Astrocyte of the cerebellum (primary cell): ENCODE results near the gene ADAMTS3.

Source experiments
- DNase-seq: peaks from one replicate; pipeline ENCODE4 v3.0.0-alpha.2; 2011; ENCODE audit warnings: low read depth
- H3K4me3 ChIP-seq: 2 replicates; pipeline ENCODE4 v1.5.1; 2011; ENCODE audit warnings: mild to moderate bottlenecking, low read depth, low read length, moderate library complexity
- in situ Hi-C: cut with HindIII; loops from 2 replicates; pipeline ENCODE4 v1.10.0; 2017; ENCODE audit warnings: low sequenced_read_pairs
- TF ChIP-seq, protein P1 (sequence below): IDR thresholded peaks from 2 replicates; pipeline ENCODE4 v1.5.1; 2012; ENCODE audit warnings: low read length, low read depth, moderate library complexity, mild to moderate bottlenecking; ENCODE audit errors: missing control alignments

ADAMTS3 gene

DNA sequence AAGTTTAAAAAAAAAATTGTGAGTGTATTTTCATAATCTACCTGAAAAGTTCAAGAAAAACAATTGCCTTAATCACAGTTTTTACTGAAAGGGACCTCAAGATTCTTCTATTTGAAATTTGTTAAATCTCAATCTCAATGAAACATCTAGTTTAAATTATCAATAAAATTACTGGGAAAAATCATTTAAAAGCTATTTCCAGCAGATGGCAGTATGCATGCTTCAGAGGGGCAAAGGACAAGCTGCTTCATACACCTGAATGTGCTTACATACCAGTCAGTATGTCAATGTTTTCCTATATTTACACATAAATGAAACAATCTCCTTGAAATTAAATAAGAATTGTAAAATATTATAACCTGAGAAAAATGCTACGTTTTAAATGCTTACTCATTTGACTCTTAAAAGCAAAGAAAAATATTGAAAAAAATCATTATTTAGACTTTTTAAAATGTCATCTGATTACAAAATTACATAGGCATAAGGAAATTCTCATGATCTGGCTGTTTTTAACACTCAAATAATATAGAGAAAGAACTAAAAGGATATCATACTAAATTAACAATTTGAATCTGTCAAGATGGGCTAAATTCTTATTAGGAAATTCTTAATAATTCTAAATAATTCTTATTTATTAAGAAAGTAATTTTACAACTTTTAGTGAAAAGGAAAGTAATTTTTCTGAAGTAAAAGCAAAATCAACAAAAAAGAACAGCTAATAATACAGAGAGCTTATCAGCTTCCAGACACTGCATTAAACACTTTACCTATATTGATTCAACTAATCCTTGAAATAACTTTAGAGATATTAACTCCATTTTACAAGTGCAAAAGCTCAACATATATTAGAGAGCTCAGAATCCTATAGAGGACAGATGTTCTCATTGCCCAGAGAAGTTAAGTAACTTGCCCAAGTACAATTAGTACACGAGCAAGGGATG is 242.1 kb downstream of the ADAMTS3 start:
- DNase-seq: peak; percentile 20
- H3K4me3 ChIP-seq: no peak overlapping the region
- TF ChIP-seq, protein P1, sequence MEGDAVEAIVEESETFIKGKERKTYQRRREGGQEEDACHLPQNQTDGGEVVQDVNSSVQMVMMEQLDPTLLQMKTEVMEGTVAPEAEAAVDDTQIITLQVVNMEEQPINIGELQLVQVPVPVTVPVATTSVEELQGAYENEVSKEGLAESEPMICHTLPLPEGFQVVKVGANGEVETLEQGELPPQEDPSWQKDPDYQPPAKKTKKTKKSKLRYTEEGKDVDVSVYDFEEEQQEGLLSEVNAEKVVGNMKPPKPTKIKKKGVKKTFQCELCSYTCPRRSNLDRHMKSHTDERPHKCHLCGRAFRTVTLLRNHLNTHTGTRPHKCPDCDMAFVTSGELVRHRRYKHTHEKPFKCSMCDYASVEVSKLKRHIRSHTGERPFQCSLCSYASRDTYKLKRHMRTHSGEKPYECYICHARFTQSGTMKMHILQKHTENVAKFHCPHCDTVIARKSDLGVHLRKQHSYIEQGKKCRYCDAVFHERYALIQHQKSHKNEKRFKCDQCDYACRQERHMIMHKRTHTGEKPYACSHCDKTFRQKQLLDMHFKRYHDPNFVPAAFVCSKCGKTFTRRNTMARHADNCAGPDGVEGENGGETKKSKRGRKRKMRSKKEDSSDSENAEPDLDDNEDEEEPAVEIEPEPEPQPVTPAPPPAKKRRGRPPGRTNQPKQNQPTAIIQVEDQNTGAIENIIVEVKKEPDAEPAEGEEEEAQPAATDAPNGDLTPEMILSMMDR: peak; percentile 61
- in situ Hi-C loops: no loop called here

DNA sequence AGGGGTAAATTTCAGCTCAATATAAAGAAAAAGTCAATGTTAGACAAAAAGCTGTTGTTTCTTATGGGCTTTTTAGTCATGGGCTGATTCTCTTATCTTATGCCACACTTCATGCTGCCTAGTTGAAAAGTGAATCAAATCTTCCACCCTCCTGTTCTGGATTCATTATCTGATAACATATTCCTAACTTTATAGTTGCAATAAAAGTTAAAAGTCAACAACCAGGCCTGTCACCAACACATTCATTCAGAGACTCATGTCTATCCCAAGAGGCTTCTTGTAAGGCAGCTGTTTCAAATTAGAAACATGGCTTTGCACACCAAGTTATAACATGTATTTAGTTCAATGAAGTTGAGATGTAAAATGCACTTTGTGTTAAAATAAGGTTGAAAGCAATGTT is 243.8 kb downstream of the ADAMTS3 start:
- TF ChIP-seq, protein P1: no peak
- DNase-seq: no peak
- in situ Hi-C loops: no loop called here

DNA sequence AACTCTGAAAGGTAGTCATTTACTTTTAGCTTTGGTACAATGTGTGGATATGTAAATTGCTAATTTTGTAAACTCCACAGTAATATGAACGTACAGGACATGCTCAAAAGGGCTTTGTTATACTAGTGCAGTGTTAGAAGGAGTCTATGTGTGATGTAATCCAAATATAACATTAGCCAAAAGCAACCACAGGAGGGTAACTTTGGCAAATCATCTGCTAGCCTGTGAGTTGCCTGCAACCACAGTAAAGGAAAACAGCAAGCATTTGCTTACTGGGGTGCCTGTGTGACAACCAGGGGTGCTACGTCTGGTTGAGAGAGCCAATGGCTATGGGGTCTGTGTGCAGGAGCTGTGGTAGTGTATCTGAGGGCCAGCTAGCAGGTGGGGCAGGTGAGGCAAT is 245.8 kb downstream of the ADAMTS3 start:
- H3K4me3 ChIP-seq: no peak overlapping the region
- TF ChIP-seq, protein P1: no peak
- in situ Hi-C loops: no loop called here
- DNase-seq: peak; percentile 67

More for the DNA sequence above, 243.8 kb downstream of the ADAMTS3 start:
- no peak overlapping the region for H3K4me3 ChIP-seq

DNA sequence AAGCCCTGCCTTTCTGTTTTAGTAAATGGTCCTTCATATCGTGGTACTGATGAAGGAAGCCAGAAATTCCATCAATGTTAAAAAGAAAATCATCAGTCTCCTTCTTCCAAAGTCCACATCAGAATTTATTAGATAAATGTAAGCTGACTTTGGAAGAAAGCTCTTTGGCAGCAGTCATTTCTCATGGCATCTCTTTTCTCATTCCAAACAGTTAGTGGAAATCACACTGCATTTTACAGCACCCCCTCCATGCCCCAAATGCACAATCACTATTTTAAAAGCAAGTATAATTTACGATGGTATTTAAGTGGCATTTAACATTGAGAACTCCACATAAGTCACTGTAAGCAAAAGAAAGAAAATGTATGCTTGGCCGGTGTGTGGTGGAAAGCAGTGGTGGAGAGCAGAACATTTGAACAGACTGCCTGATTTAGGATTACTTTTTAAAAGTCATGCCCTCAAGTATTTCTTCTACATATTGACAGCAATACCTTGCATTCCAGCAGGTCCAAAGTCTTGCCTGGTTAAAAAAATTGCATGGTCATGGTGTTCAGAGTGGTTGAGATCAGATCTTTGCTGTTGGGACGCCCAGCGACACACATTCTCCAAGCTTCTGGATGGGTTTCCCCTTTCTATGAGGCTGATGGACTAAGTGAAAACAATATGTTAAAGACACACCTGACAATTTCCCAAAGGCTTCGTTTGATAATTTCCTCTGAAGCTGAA is 248.6 kb downstream of the ADAMTS3 start:
- H3K4me3 ChIP-seq: no peak overlapping the region
- in situ Hi-C loops: no loop called here
- no peak for DNase-seq
- TF ChIP-seq, protein P1: no peak

DNA sequence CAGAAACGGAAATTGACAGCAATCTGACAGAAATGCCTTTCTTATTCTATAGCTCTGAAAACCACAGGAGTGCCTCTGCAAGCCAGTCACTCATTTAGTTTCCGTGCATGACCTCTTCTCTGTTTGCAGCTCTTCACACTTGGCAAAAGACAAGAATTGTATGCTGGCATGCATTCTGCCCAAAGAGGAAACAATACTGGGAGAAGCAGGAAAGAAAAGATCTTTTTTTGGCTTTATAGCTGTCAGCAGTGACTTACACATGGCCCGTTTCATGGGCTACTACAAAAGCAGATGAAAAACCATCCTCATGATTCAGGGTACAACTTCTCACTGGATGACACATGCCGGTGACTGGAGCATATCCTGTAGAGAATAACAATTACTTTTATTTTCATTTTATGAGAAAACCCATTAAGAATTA is 249.4 kb downstream of the ADAMTS3 start:
- in situ Hi-C loops: no loop called here
- H3K4me3 ChIP-seq: no peak overlapping the region
- DNase-seq: peak; percentile 47
- TF ChIP-seq, protein P1: no peak

DNA sequence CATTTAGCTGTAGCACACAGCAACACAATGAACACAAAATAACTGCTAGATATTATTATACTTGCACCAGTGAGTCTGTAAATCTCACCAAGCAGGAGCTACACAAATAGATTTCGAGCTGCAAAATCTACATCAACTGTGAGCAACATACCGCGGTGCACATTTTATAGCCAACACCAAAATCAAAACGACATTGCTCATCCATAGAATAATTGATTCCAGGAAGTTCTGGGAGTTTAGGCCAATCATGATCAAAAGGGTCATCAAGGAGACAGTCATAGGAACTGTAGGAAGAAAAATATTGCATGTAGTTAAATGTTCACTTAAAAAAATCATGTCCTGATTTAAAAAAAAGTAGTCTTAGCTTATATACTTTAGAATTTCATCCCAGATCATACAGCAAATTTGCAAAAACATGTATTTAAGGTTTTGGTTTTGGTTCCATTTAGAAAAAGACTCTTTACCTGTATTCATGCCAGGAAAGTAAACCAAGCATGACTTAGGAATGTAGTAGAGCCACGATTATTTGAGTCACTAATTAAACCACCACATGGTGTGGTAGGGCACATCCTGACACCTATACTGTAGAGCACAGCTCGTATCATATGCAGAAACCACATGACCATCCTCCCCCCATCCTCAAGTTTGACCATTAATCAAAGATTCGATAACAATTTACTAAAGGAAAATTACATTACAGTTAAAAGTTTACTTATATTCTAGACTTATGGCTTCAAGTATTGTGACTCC is 250.4 kb downstream of the ADAMTS3 start:
- peak; percentile 42 for DNase-seq
- H3K4me3 ChIP-seq: no peak overlapping the region
- TF ChIP-seq, protein P1: no peak
- in situ Hi-C loops: no loop called here
